Esophagus muscularis mucosa (tissue), 4 donors: ENCODE data around the gene CNTNAP2. TPM values are rescaled to one million over a fixed set of nuclear protein-coding genes. Genes with fewer than 3 reads are reported as not detected.

ENCODE experiments used
- DNase-seq: peaks from one replicate; pipeline ENCODE4 v3.0.0-alpha.2; 2017; ENCODE audit errors: extremely low spot score
- H3K27ac ChIP-seq, 4 donors: fragments of 200-600 bp; sonication (generic); replicated peaks in 1 of 4; 1 replicate in 3 of 4; 2 replicates in 1 of 4; pipeline ENCODE4 v1.5.1; 2016 to 2019; ENCODE audit warnings: mild to moderate bottlenecking in 1 of 4
- H3K27me3 ChIP-seq, 4 donors: fragments of 200-600 bp; sonication (generic); one replicate each; pipeline versions ENCODE4 v1.5.1 to v1.6.0; 2016 to 2019
- H3K36me3 ChIP-seq, 4 donors: fragments of 200-600 bp; sonication (generic); one replicate each; pipeline ENCODE4 v1.5.1; 2016 to 2019
- H3K4me1 ChIP-seq, 4 donors: fragments of 200-600 bp; sonication (generic); one replicate each; pipeline ENCODE4 v1.5.1; 2016 to 2019
- H3K4me3 ChIP-seq, 4 donors: fragments of 200-600 bp; sonication (generic); 1 replicate in 2 of 4; 2 replicates in 2 of 4; pipeline ENCODE4 v1.5.1; 2016 to 2019; ENCODE audit warnings: mild to moderate bottlenecking in 4 of 4, moderate library complexity in 1 of 4
- H3K9me3 ChIP-seq, 4 donors: fragments of 200-600 bp; sonication (generic); 1 replicate in 3 of 4; 2 replicates in 1 of 4; pipeline ENCODE4 v1.5.1; 2016 to 2019
- EP300 ChIP-seq: sonication (generic); formaldehyde crosslinking; IDR thresholded peaks from one replicate; pipeline ENCODE4 v1.6.1; 2017; ENCODE audit warnings: antibody characterized with exemption
- POLR2A ChIP-seq: fragments of 450-650 bp; IDR thresholded peaks from one replicate; pipeline ENCODE4 v1.6.1; 2017; ENCODE audit warnings: antibody characterized with exemption, moderate library complexity, mild to moderate bottlenecking, low read depth
- POLR2AphosphoS5 ChIP-seq, 2 donors: sonication (generic); formaldehyde crosslinking; IDR thresholded peaks; one replicate each; pipeline ENCODE4 v1.6.1; 2017; ENCODE audit warnings: antibody characterized with exemption in 2 of 2
- WGBS: methylation state at CpG from one replicate; pipeline ENCODE4 v1.1.5; 2018; 5-methylcytosine and 5-hydroxymethylcytosine counted together
- intact Hi-C: fragments of 100-400 bp; cut with DNase I; formaldehyde crosslinking; loops from one replicate; pipeline ENCODE4 v1.15.1; 2023
- total RNA-seq, 4 donors: library from RNA; depleted of rRNA; stranded (reverse); fragments of >200 nt; gene quantifications; one replicate each; pipeline versions ENCODE4 v1.1.0 to v1.2.1, GENCODE V29; 2016
- TF ChIP-seq, protein P1 (sequence below), 3 experiments: fragments of 200-600 bp in 2 of 3; fragments of 450-650 bp in 1 of 3; sonication (generic) in 2 of 3; IDR thresholded peaks; one replicate each; pipeline ENCODE4 v1.5.1; 2017 to 2019; ENCODE audit warnings: antibody characterized with exemption in 3 of 3, mild to moderate bottlenecking in 2 of 3, moderate library complexity in 1 of 3

CNTNAP2 gene
- total RNA-seq, 4 donors from 2014 or later: 1.2 to 2.9 (median 1.9) TPM

DNA sequence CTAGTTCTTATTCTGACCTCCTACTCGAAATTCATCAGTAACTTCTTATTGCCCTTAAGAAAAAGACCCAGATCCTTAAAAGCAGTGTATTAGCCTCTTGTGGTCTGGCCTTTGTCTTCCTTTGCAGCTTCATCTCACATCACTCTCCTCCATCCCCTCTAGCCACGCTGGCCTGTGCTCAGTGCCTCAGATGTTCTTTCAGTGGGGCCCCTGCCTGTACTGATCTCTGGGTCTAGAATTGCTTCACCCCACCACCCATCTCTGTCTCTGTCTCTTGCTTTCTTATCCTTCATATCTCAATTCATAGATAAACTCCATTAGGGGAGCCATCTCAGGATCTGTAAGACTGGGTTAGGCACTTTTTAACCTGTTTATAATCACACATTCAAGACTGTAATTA, 1295.5 kb downstream of the CNTNAP2 start:
- peaks cover 0 to 25% (median 10%) of the 10 kb centered on the region in 4 donors for H3K4me1 ChIP-seq
- intact Hi-C loops: no loop called here
- no peak overlapping the region for H3K4me3 ChIP-seq
- no peak for DNase-seq
- H3K27ac ChIP-seq: no peak overlapping the region
- no peaks in the 10 kb centered on the region for H3K9me3 ChIP-seq
- WGBS: 77% methylated on average over 2 of the region's 2 CpGs
- no peaks in the 10 kb centered on the region for H3K36me3 ChIP-seq
- TF ChIP-seq POLR2A (no peak), EP300 (no peak), POLR2AphosphoS5 (IDR thresholded peaks at IDR 0.05) (no peak)
- TF ChIP-seq, protein P1, sequence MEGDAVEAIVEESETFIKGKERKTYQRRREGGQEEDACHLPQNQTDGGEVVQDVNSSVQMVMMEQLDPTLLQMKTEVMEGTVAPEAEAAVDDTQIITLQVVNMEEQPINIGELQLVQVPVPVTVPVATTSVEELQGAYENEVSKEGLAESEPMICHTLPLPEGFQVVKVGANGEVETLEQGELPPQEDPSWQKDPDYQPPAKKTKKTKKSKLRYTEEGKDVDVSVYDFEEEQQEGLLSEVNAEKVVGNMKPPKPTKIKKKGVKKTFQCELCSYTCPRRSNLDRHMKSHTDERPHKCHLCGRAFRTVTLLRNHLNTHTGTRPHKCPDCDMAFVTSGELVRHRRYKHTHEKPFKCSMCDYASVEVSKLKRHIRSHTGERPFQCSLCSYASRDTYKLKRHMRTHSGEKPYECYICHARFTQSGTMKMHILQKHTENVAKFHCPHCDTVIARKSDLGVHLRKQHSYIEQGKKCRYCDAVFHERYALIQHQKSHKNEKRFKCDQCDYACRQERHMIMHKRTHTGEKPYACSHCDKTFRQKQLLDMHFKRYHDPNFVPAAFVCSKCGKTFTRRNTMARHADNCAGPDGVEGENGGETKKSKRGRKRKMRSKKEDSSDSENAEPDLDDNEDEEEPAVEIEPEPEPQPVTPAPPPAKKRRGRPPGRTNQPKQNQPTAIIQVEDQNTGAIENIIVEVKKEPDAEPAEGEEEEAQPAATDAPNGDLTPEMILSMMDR (IDR thresholded peaks at IDR 0.05): no peak
- no peaks in the 10 kb centered on the region for H3K27me3 ChIP-seq

DNA sequence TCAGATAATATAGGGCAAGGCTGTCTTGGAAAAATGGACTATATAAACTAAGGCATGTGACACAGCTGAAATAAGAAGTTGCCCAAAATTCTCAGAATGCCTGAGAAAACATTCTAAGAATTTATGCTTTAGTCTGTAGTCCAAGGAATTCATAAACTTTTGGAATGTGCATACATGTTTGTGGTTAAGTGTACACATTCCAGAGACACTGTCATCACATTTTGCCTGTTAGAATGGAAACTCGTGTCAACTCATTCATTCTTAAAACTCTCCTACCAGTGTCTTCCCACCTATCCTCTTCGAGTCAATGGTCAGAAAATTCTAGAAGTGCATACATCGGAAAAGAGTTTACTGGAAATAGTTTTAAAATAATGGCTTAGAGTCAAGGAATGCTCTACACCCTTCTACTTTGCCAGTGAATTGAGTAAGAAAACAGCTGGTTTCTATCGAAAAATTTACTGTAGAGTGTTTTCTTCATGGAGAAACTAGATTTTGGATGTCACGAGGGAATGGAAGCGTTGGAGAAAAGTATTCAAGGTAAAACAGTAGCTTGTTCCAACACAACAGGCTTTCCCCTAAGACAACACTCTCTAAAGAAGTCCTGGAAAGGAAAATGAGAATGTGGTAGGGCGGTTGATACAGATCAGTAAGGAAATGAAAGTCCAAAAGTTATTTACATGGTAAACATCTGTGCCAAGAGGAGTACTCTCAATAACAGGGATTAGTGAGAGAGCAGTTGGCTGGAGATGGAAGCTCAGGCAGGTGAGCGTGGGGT, 1296.4 kb downstream of the CNTNAP2 start:
- H3K4me3 ChIP-seq: no peak overlapping the region
- H3K9me3 ChIP-seq: no peaks in the 10 kb centered on the region
- WGBS: 62% methylated on average over 8 of the region's 8 CpGs
- H3K27ac ChIP-seq: no peak overlapping the region
- no peaks in the 10 kb centered on the region for H3K36me3 ChIP-seq
- TF ChIP-seq EP300 (no peak), POLR2AphosphoS5 (IDR thresholded peaks at IDR 0.05) (no peak), POLR2A (no peak)
- TF ChIP-seq, protein P1 (IDR thresholded peaks at IDR 0.05): no peak
- peaks cover 0 to 25% (median 10%) of the 10 kb centered on the region in 4 donors for H3K4me1 ChIP-seq
- DNase-seq: no peak
- intact Hi-C loops: no loop called here
- H3K27me3 ChIP-seq: no peaks in the 10 kb centered on the region

GRCh38 chr7:147413557-147413870, 1296.9 kb downstream of the CNTNAP2 start:
- Histone ChIP-seq H3K9me3 (no peaks in the 10 kb centered on the region), H3K36me3 (no peaks in the 10 kb centered on the region), H3K4me3 (no peak overlapping the region), H3K27me3 (no peaks in the 10 kb centered on the region), H3K27ac (no peak overlapping the region), H3K4me1 (peaks cover 0 to 25% (median 10%) of the 10 kb centered on the region in 4 donors)
- no peak for TF ChIP-seq EP300
- no peak for TF ChIP-seq POLR2A
- TF ChIP-seq POLR2AphosphoS5 (IDR thresholded peaks at IDR 0.05): no peak
- TF ChIP-seq, protein P1 (IDR thresholded peaks at IDR 0.05): no peak
- DNase-seq: no peak
- intact Hi-C loops: no loop called here

GRCh38 chr7:147415991-147416390, 1299.4 kb downstream of the CNTNAP2 start:
- 100% methylated on average over 1 of the region's 1 CpG for WGBS

More at GRCh38 chr7:147415991-147416390, 1299.4 kb downstream of the CNTNAP2 start:
- no peak for DNase-seq
- Histone ChIP-seq H3K27ac (no peak overlapping the region), H3K4me3 (no peak overlapping the region), H3K9me3 (no peaks in the 10 kb centered on the region), H3K36me3 (no peaks in the 10 kb centered on the region), H3K27me3 (no peaks in the 10 kb centered on the region), H3K4me1 (peaks cover 0 to 20% (median 10%) of the 10 kb centered on the region in 4 donors)
- intact Hi-C loops: no loop called here
- TF ChIP-seq EP300 (no peak), POLR2A (no peak), POLR2AphosphoS5 (IDR thresholded peaks at IDR 0.05) (no peak)
- TF ChIP-seq, protein P1 (IDR thresholded peaks at IDR 0.05): no peak
